Activated CD4-positive, alpha-beta T cell treated with anti-CD3 and anti-CD28 coated beads, Interleukin-2, amount 50 U/mL, for 48 hours (primary cell): ENCODE measurements around the gene EGLN2.
"Not testable (repeated sequence)": the region's sequence is repeated elsewhere in the genome, so short reads cannot be mapped to it uniquely, and the experiment has no call there.

Experiments
- DNase-seq, 2 experiments: peaks; one replicate each; pipeline ENCODE4 v3.0.0-alpha.2; 2020

The EGLN2 gene

GRCh38 chr19:40850277-40850676 is 51.3 kb downstream of the EGLN2 start, which contains the start of gene CYP2A6:
CYP2A6 (minus strand) TSS chr19:40850447; CDS start chr19:40850426, 21 bp downstream.
- not testable (repeated sequence) for DNase-seq

GRCh38 chr19:40852467-40853152 is 53.6 kb downstream of the EGLN2 start:
- not testable (repeated sequence) for DNase-seq
